Measurements from ENCODE around the gene NKAIN2.

NKAIN2 gene

DNA sequence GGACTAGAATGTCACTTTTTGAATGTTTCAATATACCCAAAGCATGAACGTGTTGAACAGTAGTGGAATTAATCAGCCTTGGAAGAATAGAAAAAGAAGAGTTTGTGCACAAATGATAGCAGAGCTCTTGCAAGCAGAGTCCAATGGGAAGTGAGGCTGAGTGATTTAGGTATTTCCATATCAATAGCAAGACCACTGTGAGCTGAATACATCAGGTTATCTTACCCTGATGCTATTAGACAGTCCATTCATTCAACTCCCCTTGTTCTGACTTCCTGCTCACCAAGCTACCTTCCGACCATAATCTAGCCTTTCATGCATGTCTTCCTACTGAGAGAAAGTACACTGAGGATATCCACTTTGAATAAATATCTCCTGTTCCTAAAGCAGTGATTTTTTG is 809.4 kb downstream of the NKAIN2 start:
- H3K18ac ChIP-seq (ENCODE audit: low read length): no peak overlapping the region
- H2BK12ac ChIP-seq (ENCODE audit: low read length): no peak overlapping the region
- no peak overlapping the region for H4K91ac ChIP-seq (ENCODE audit: low read depth, low read length, poor library complexity)

DNA sequence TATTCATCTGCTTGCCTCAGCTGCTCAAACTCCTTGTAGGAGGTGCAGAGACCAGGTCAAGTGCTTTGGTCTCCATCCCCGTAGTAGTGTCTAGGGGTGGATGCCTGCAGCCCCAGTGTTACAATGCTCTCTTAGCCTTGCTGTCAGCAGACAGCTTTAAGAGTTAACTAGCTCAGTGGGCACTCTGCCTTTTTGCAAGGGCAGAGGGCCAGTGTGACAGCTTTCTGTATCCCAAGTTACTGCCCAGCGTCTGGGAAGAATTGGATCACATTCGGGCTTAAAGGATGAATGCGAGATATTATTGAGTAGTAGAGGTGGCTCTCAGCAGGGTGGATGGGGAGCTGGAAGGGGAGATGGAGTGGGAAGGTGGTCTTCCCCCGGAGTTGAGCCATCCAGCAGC is 818.7 kb downstream of the NKAIN2 start:
- H3K18ac ChIP-seq (ENCODE audit: low read length): no peak overlapping the region
- H3K9ac ChIP-seq (ENCODE audit: low read depth, low read length, poor library complexity): no peak overlapping the region
- no peaks in the 10 kb centered on the region for H3K79me1 ChIP-seq (ENCODE audit: low read depth, low read length)
- H2BK15ac ChIP-seq (ENCODE audit: low read length): no peak overlapping the region
- no peak overlapping the region for H4K8ac ChIP-seq (ENCODE audit: low read depth, low read length)
- H3K4me2 ChIP-seq (ENCODE audit: insufficient read depth, low read length, poor library complexity, severe bottlenecking): no peak overlapping the region
- no peak overlapping the region for H2BK5ac ChIP-seq (ENCODE audit: low read length)
- no peak overlapping the region for H3K14ac ChIP-seq (ENCODE audit: low read length)
- no peak for DNase-seq (ENCODE audit: low spot score)
- H2AK5ac ChIP-seq (ENCODE audit: low read depth, low read length): no peak overlapping the region
- H3K27ac ChIP-seq (replicated peaks; ENCODE audit: low read length): no peak overlapping the region
- H4K91ac ChIP-seq (ENCODE audit: low read depth, low read length, poor library complexity): no peak overlapping the region
- no CpG with 5 or more reads among the region's 5 CpGs for WGBS, 2 donors (ENCODE audit: extremely low coverage in 2 of 2, insufficient read length in 2 of 2, insufficient replicate concordance in 1 of 2)
- no peak overlapping the region for H2BK120ac ChIP-seq (ENCODE audit: low read depth, low read length)
- H2BK12ac ChIP-seq (ENCODE audit: low read length): no peak overlapping the region
- H3K9me3 ChIP-seq (replicated peaks in 1 of 2; ENCODE audit: control insufficient read depth in 2 of 2, insufficient read depth in 1 of 2, low read depth in 1 of 2, low read length in 2 of 2): no peaks in the 10 kb centered on the region
- H3K4ac ChIP-seq (ENCODE audit: low read length): no peak overlapping the region
- H2AFZ ChIP-seq (ENCODE audit: low read length): peak overlapping the region; percentile 42
- H3K23ac ChIP-seq (ENCODE audit: low read depth, low read length, poor library complexity): no peak overlapping the region
- H3K4me3 ChIP-seq (ENCODE audit: low read length in 2 of 2): no peak overlapping the region
- H3K36me3 ChIP-seq (replicated peaks in 1 of 2; ENCODE audit: control insufficient read depth in 2 of 2, insufficient read depth in 2 of 2, low read length in 2 of 2): no peaks in the 10 kb centered on the region
- H3K4me1 ChIP-seq (ENCODE audit: control insufficient read depth in 2 of 2, insufficient read depth in 1 of 2, low read depth in 1 of 2, low read length in 2 of 2): peaks cover 0 to 3% of the 10 kb centered on the region in 2 donors
- no peaks in the 10 kb centered on the region for H3K27me3 ChIP-seq (ENCODE audit: control insufficient read depth in 3 of 3, insufficient read depth in 3 of 3, low read depth in 1 of 3, low read length in 3 of 3)

More for the DNA sequence above, 809.4 kb downstream of the NKAIN2 start:
- Histone ChIP-seq H2BK5ac (ENCODE audit: low read length) (no peak overlapping the region), H2BK15ac (ENCODE audit: low read length) (no peak overlapping the region), H3K14ac (ENCODE audit: low read length) (no peak overlapping the region), H3K27me3 (ENCODE audit: control insufficient read depth in 3 of 3, insufficient read depth in 3 of 3, low read depth in 1 of 3, low read length in 3 of 3) (no peaks in the 10 kb centered on the region), H3K9me3 (replicated peaks in 1 of 2; ENCODE audit: control insufficient read depth in 2 of 2, insufficient read depth in 1 of 2, low read depth in 1 of 2, low read length in 2 of 2) (no peaks in the 10 kb centered on the region), H3K23ac (ENCODE audit: low read depth, low read length, poor library complexity) (no peak overlapping the region), H3K4me1 (ENCODE audit: control insufficient read depth in 2 of 2, insufficient read depth in 1 of 2, low read depth in 1 of 2, low read length in 2 of 2) (peaks cover 0 to 10% of the 10 kb centered on the region in 2 donors), H3K36me3 (replicated peaks in 1 of 2; ENCODE audit: control insufficient read depth in 2 of 2, insufficient read depth in 2 of 2, low read length in 2 of 2) (no peaks in the 10 kb centered on the region), H2AK5ac (ENCODE audit: low read depth, low read length) (no peak overlapping the region), H3K9ac (ENCODE audit: low read depth, low read length, poor library complexity) (no peak overlapping the region), H3K27ac (replicated peaks; ENCODE audit: low read length) (no peak overlapping the region), H3K4ac (ENCODE audit: low read length) (no peak overlapping the region), H3K4me2 (ENCODE audit: insufficient read depth, low read length, poor library complexity, severe bottlenecking) (no peak overlapping the region), H4K8ac (ENCODE audit: low read depth, low read length) (no peak overlapping the region), H3K4me3 (ENCODE audit: low read length in 2 of 2) (no peak overlapping the region), H3K79me1 (ENCODE audit: low read depth, low read length) (no peaks in the 10 kb centered on the region), H2BK120ac (ENCODE audit: low read depth, low read length) (no peak overlapping the region), H2AFZ (ENCODE audit: low read length) (peak overlapping the region; percentile 12)
- no peak for DNase-seq (ENCODE audit: low spot score)
- no CpG with 5 or more reads among the region's 2 CpGs for WGBS, 2 donors (ENCODE audit: extremely low coverage in 2 of 2, insufficient read length in 2 of 2, insufficient replicate concordance in 1 of 2)

- Histone ChIP-seq H2BK120ac (ENCODE audit: low read depth, low read length) (no peak overlapping the region), H3K14ac (ENCODE audit: low read length) (no peak overlapping the region), H4K91ac (ENCODE audit: low read depth, low read length, poor library complexity) (no peak overlapping the region), H3K27ac (replicated peaks; ENCODE audit: low read length) (no peak overlapping the region), H2BK15ac (ENCODE audit: low read length) (no peak overlapping the region), H3K18ac (ENCODE audit: low read length) (peak overlapping the region; percentile 38), H3K79me1 (ENCODE audit: low read depth, low read length) (no peaks in the 10 kb centered on the region), H2BK5ac (ENCODE audit: low read length) (no peak overlapping the region), H2AFZ (ENCODE audit: low read length) (no peak overlapping the region), H3K4me3 (ENCODE audit: low read length in 2 of 2) (no peak overlapping the region), H4K8ac (ENCODE audit: low read depth, low read length) (peak overlapping the region; percentile 17), H2BK12ac (ENCODE audit: low read length) (no peak overlapping the region), H3K36me3 (replicated peaks in 1 of 2; ENCODE audit: control insufficient read depth in 2 of 2, insufficient read depth in 2 of 2, low read length in 2 of 2) (no peaks in the 10 kb centered on the region), H3K9me3 (replicated peaks in 1 of 2; ENCODE audit: control insufficient read depth in 2 of 2, insufficient read depth in 1 of 2, low read depth in 1 of 2, low read length in 2 of 2) (peaks cover 0 to 12% of the 10 kb centered on the region in 2 donors), H3K9ac (ENCODE audit: low read depth, low read length, poor library complexity) (no peak overlapping the region), H3K4me1 (ENCODE audit: control insufficient read depth in 2 of 2, insufficient read depth in 1 of 2, low read depth in 1 of 2, low read length in 2 of 2) (no peaks in the 10 kb centered on the region), H3K23ac (ENCODE audit: low read depth, low read length, poor library complexity) (no peak overlapping the region), H3K4ac (ENCODE audit: low read length) (no peak overlapping the region), H3K4me2 (ENCODE audit: insufficient read depth, low read length, poor library complexity, severe bottlenecking) (no peak overlapping the region), H3K27me3 (ENCODE audit: control insufficient read depth in 3 of 3, insufficient read depth in 3 of 3, low read depth in 1 of 3, low read length in 3 of 3) (peaks cover 0 to 2% (median 0%) of the 10 kb centered on the region in 3 experiments), H2AK5ac (ENCODE audit: low read depth, low read length) (no peak overlapping the region)
- DNase-seq (ENCODE audit: low spot score): no peak
- WGBS, 2 donors (ENCODE audit: extremely low coverage in 2 of 2, insufficient read length in 2 of 2, insufficient replicate concordance in 1 of 2): no CpG with 5 or more reads among the region's 3 CpGs
Observed at GRCh38 chr6:124633655-124634054, 830.0 kb downstream of the NKAIN2 start.

- H3K4ac ChIP-seq (ENCODE audit: low read length): no peak overlapping the region
- H2BK15ac ChIP-seq (ENCODE audit: low read length): no peak overlapping the region
- no peak overlapping the region for H2AFZ ChIP-seq (ENCODE audit: low read length)
- no peak overlapping the region for H3K14ac ChIP-seq (ENCODE audit: low read length)
- H3K9ac ChIP-seq (ENCODE audit: low read depth, low read length, poor library complexity): no peak overlapping the region
- H2BK5ac ChIP-seq (ENCODE audit: low read length): no peak overlapping the region
- H3K79me1 ChIP-seq (ENCODE audit: low read depth, low read length): no peaks in the 10 kb centered on the region
- H3K23ac ChIP-seq (ENCODE audit: low read depth, low read length, poor library complexity): no peak overlapping the region
- H3K4me3 ChIP-seq (ENCODE audit: low read length in 2 of 2): no peak overlapping the region
- no peak overlapping the region for H3K18ac ChIP-seq (ENCODE audit: low read length)
- no peaks in the 10 kb centered on the region for H3K27me3 ChIP-seq (ENCODE audit: control insufficient read depth in 3 of 3, insufficient read depth in 3 of 3, low read depth in 1 of 3, low read length in 3 of 3)
- no peak overlapping the region for H2BK120ac ChIP-seq (ENCODE audit: low read depth, low read length)
- H3K4me2 ChIP-seq (ENCODE audit: insufficient read depth, low read length, poor library complexity, severe bottlenecking): no peak overlapping the region
- H2BK12ac ChIP-seq (ENCODE audit: low read length): no peak overlapping the region
- H3K27ac ChIP-seq (replicated peaks; ENCODE audit: low read length): no peak overlapping the region
- H3K36me3 ChIP-seq (replicated peaks in 1 of 2; ENCODE audit: control insufficient read depth in 2 of 2, insufficient read depth in 2 of 2, low read length in 2 of 2): no peaks in the 10 kb centered on the region
- no peak overlapping the region for H4K8ac ChIP-seq (ENCODE audit: low read depth, low read length)
- no peak overlapping the region for H4K91ac ChIP-seq (ENCODE audit: low read depth, low read length, poor library complexity)
- no peak overlapping the region for H2AK5ac ChIP-seq (ENCODE audit: low read depth, low read length)
- H3K9me3 ChIP-seq (replicated peaks in 1 of 2; ENCODE audit: control insufficient read depth in 2 of 2, insufficient read depth in 1 of 2, low read depth in 1 of 2, low read length in 2 of 2): no peaks in the 10 kb centered on the region
- WGBS, 2 donors (ENCODE audit: extremely low coverage in 2 of 2, insufficient read length in 2 of 2, insufficient replicate concordance in 1 of 2): no CpG with 5 or more reads among the region's 4 CpGs
- no peaks in the 10 kb centered on the region for H3K4me1 ChIP-seq (ENCODE audit: control insufficient read depth in 2 of 2, insufficient read depth in 1 of 2, low read depth in 1 of 2, low read length in 2 of 2)
- DNase-seq (ENCODE audit: low spot score): no peak
Observed at GRCh38 chr6:124640432-124640831, 836.8 kb downstream of the NKAIN2 start.
